ENCODE measurements around the gene KCNK10.

KCNK10 gene

GRCh38 chr14:88189417-88190191, 133.5 kb downstream of the KCNK10 start:
- peaks cover 9% of the 10 kb centered on the region for H3K4me1 ChIP-seq (ENCODE audit: control insufficient read depth, insufficient read depth, low read length)
- H3K9me3 ChIP-seq (ENCODE audit: control insufficient read depth, insufficient read depth, low read length) = no peaks in the 10 kb centered on the region
- H3K4me3 ChIP-seq (ENCODE audit: low read depth, low read length) = peak overlapping the region; percentile 35
- H3K27me3 ChIP-seq (ENCODE audit: control insufficient read depth, insufficient read depth, low read length) = no peaks in the 10 kb centered on the region
- H3K36me3 ChIP-seq (ENCODE audit: control insufficient read depth, insufficient read depth, low read length) = no peaks in the 10 kb centered on the region
- H3K9ac ChIP-seq (ENCODE audit: low read depth, low read length) = no peak overlapping the region

- Histone ChIP-seq H3K9me3 (ENCODE audit: control insufficient read depth, insufficient read depth, low read length) (no peaks in the 10 kb centered on the region), H3K27me3 (ENCODE audit: control insufficient read depth, insufficient read depth, low read length) (no peaks in the 10 kb centered on the region), H3K9ac (ENCODE audit: low read depth, low read length) (no peak overlapping the region), H3K4me3 (ENCODE audit: low read depth, low read length) (peak overlapping the region; percentile 35), H3K4me1 (ENCODE audit: control insufficient read depth, insufficient read depth, low read length) (peaks cover 9% of the 10 kb centered on the region), H3K36me3 (ENCODE audit: control insufficient read depth, insufficient read depth, low read length) (no peaks in the 10 kb centered on the region)
Observed at GRCh38 chr14:88188745-88189416, 134.2 kb downstream of the KCNK10 start.

GRCh38 chr14:88185843-88186242, 137.2 kb downstream of the KCNK10 start:
- Histone ChIP-seq H3K27me3 (ENCODE audit: control insufficient read depth, insufficient read depth, low read length) (no peaks in the 10 kb centered on the region), H3K9me3 (ENCODE audit: control insufficient read depth, insufficient read depth, low read length) (no peaks in the 10 kb centered on the region), H3K4me3 (ENCODE audit: low read depth, low read length) (no peak overlapping the region), H3K36me3 (ENCODE audit: control insufficient read depth, insufficient read depth, low read length) (no peaks in the 10 kb centered on the region), H3K4me1 (ENCODE audit: control insufficient read depth, insufficient read depth, low read length) (peaks cover 9% of the 10 kb centered on the region), H3K9ac (ENCODE audit: low read depth, low read length) (no peak overlapping the region)

- Histone ChIP-seq H3K36me3 (ENCODE audit: control insufficient read depth, insufficient read depth, low read length) (no peaks in the 10 kb centered on the region), H3K4me1 (ENCODE audit: control insufficient read depth, insufficient read depth, low read length) (peaks cover 9% of the 10 kb centered on the region), H3K9me3 (ENCODE audit: control insufficient read depth, insufficient read depth, low read length) (no peaks in the 10 kb centered on the region), H3K27me3 (ENCODE audit: control insufficient read depth, insufficient read depth, low read length) (no peaks in the 10 kb centered on the region), H3K9ac (ENCODE audit: low read depth, low read length) (no peak overlapping the region), H3K4me3 (ENCODE audit: low read depth, low read length) (no peak overlapping the region)
Observed at GRCh38 chr14:88184956-88185355, 138.1 kb downstream of the KCNK10 start.

- H3K9me3 ChIP-seq (ENCODE audit: control insufficient read depth, insufficient read depth, low read length) = no peaks in the 10 kb centered on the region
- no peak overlapping the region for H3K4me3 ChIP-seq (ENCODE audit: low read depth, low read length)
- no peaks in the 10 kb centered on the region for H3K4me1 ChIP-seq (ENCODE audit: control insufficient read depth, insufficient read depth, low read length)
- H3K9ac ChIP-seq (ENCODE audit: low read depth, low read length) = no peak overlapping the region
- H3K36me3 ChIP-seq (ENCODE audit: control insufficient read depth, insufficient read depth, low read length) = no peaks in the 10 kb centered on the region
- H3K27me3 ChIP-seq (ENCODE audit: control insufficient read depth, insufficient read depth, low read length) = no peaks in the 10 kb centered on the region
Observed at GRCh38 chr14:88181072-88181471, 142.0 kb downstream of the KCNK10 start.

- H3K27me3 ChIP-seq (ENCODE audit: control insufficient read depth, insufficient read depth, low read length) = no peaks in the 10 kb centered on the region
- H3K9me3 ChIP-seq (ENCODE audit: control insufficient read depth, insufficient read depth, low read length) = no peaks in the 10 kb centered on the region
- H3K9ac ChIP-seq (ENCODE audit: low read depth, low read length) = no peak overlapping the region
- H3K4me3 ChIP-seq (ENCODE audit: low read depth, low read length) = no peak overlapping the region
- no peaks in the 10 kb centered on the region for H3K4me1 ChIP-seq (ENCODE audit: control insufficient read depth, insufficient read depth, low read length)
- H3K36me3 ChIP-seq (ENCODE audit: control insufficient read depth, insufficient read depth, low read length) = no peaks in the 10 kb centered on the region
Observed at GRCh38 chr14:88179716-88180115, 143.4 kb downstream of the KCNK10 start.

- H3K4me3 ChIP-seq (ENCODE audit: low read depth, low read length) = no peak overlapping the region
- H3K9me3 ChIP-seq (ENCODE audit: control insufficient read depth, insufficient read depth, low read length) = no peaks in the 10 kb centered on the region
- no peaks in the 10 kb centered on the region for H3K27me3 ChIP-seq (ENCODE audit: control insufficient read depth, insufficient read depth, low read length)
- no peaks in the 10 kb centered on the region for H3K36me3 ChIP-seq (ENCODE audit: control insufficient read depth, insufficient read depth, low read length)
- no peak overlapping the region for H3K9ac ChIP-seq (ENCODE audit: low read depth, low read length)
- no peaks in the 10 kb centered on the region for H3K4me1 ChIP-seq (ENCODE audit: control insufficient read depth, insufficient read depth, low read length)
Observed at GRCh38 chr14:88170333-88170732, 152.7 kb downstream of the KCNK10 start.

GRCh38 chr14:88168498-88169165, 154.4 kb downstream of the KCNK10 start:
- Histone ChIP-seq H3K4me3 (ENCODE audit: low read depth, low read length) (no peak overlapping the region), H3K9me3 (ENCODE audit: control insufficient read depth, insufficient read depth, low read length) (no peaks in the 10 kb centered on the region), H3K27me3 (ENCODE audit: control insufficient read depth, insufficient read depth, low read length) (no peaks in the 10 kb centered on the region), H3K9ac (ENCODE audit: low read depth, low read length) (no peak overlapping the region), H3K36me3 (ENCODE audit: control insufficient read depth, insufficient read depth, low read length) (no peaks in the 10 kb centered on the region), H3K4me1 (ENCODE audit: control insufficient read depth, insufficient read depth, low read length) (no peaks in the 10 kb centered on the region)

- Histone ChIP-seq H3K9ac (ENCODE audit: low read depth, low read length) (no peak overlapping the region), H3K9me3 (ENCODE audit: control insufficient read depth, insufficient read depth, low read length) (no peaks in the 10 kb centered on the region), H3K36me3 (ENCODE audit: control insufficient read depth, insufficient read depth, low read length) (no peaks in the 10 kb centered on the region), H3K4me3 (ENCODE audit: low read depth, low read length) (no peak overlapping the region), H3K27me3 (ENCODE audit: control insufficient read depth, insufficient read depth, low read length) (no peaks in the 10 kb centered on the region), H3K4me1 (ENCODE audit: control insufficient read depth, insufficient read depth, low read length) (no peaks in the 10 kb centered on the region)
Observed at GRCh38 chr14:88168025-88168424, 155.0 kb downstream of the KCNK10 start.

GRCh38 chr14:88166616-88167015, 156.5 kb downstream of the KCNK10 start:
- Histone ChIP-seq H3K9ac (ENCODE audit: low read depth, low read length) (no peak overlapping the region), H3K4me3 (ENCODE audit: low read depth, low read length) (no peak overlapping the region), H3K27me3 (ENCODE audit: control insufficient read depth, insufficient read depth, low read length) (no peaks in the 10 kb centered on the region), H3K4me1 (ENCODE audit: control insufficient read depth, insufficient read depth, low read length) (no peaks in the 10 kb centered on the region), H3K9me3 (ENCODE audit: control insufficient read depth, insufficient read depth, low read length) (no peaks in the 10 kb centered on the region), H3K36me3 (ENCODE audit: control insufficient read depth, insufficient read depth, low read length) (no peaks in the 10 kb centered on the region)

- H3K9ac ChIP-seq (ENCODE audit: low read depth, low read length) = no peak overlapping the region
- H3K9me3 ChIP-seq (ENCODE audit: control insufficient read depth, insufficient read depth, low read length) = no peaks in the 10 kb centered on the region
- H3K4me3 ChIP-seq (ENCODE audit: low read depth, low read length) = no peak overlapping the region
- H3K27me3 ChIP-seq (ENCODE audit: control insufficient read depth, insufficient read depth, low read length) = no peaks in the 10 kb centered on the region
- H3K4me1 ChIP-seq (ENCODE audit: control insufficient read depth, insufficient read depth, low read length) = no peaks in the 10 kb centered on the region
- H3K36me3 ChIP-seq (ENCODE audit: control insufficient read depth, insufficient read depth, low read length) = no peaks in the 10 kb centered on the region
Observed at GRCh38 chr14:88164906-88165534, 158.0 kb downstream of the KCNK10 start.
